ENCODE measurements around the gene SVEP1.
A peak's percentile ranks its signal among the peaks of the same experiment; 100 is the strongest.
"Not testable (repeated sequence)": the region's sequence is repeated elsewhere in the genome, so short reads cannot be mapped to it uniquely, and the experiment has no call there.

The SVEP1 gene

GRCh38 chr9:110578575-110579033 lies 937 bp downstream of the SVEP1 start:
- DNase-seq = no peak

- DNase-seq = no peak
Measured at GRCh38 chr9:110575945-110576344, 3.6 kb downstream of the SVEP1 start.

DNA sequence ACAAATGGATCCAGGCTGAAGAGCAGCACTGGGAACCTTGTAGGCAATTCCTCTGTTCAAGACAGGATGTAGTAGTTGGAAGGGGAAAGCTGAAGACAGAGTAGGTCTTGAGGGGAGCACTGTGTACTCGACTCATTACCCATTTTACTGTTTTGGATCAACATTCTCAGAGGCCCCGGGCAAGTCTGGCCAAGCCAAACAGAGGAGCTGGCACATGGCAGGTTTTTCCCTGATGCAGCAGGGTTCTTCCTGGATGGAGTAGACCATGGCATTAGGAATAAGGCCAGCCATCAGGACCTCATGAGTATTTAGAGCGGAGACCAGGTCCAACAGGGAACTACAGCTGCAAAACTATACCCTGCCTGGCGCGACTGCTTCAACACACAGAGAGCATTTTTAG lies 4.4 kb downstream of the SVEP1 start:
- DNase-seq = no peak

DNA sequence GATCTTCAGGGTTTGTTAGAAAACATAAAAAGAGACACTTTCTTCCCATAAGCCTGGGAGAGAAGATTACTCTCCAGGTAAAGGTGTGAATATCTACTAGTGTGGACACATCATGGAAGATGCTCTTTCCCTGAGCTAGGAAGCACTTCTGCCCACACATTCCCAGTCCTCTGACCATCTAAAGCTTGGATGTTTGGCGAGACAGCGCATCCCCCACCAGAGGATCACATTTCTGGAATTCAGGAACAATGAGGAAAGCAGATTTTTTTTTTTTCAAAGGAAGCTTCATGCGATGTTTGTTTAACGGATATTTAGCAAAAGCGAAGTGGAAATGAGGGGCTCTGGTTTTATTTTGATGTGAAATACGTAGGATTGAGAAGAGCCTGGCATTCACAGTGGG lies 6.2 kb downstream of the SVEP1 start:
- no peak for DNase-seq

DNA sequence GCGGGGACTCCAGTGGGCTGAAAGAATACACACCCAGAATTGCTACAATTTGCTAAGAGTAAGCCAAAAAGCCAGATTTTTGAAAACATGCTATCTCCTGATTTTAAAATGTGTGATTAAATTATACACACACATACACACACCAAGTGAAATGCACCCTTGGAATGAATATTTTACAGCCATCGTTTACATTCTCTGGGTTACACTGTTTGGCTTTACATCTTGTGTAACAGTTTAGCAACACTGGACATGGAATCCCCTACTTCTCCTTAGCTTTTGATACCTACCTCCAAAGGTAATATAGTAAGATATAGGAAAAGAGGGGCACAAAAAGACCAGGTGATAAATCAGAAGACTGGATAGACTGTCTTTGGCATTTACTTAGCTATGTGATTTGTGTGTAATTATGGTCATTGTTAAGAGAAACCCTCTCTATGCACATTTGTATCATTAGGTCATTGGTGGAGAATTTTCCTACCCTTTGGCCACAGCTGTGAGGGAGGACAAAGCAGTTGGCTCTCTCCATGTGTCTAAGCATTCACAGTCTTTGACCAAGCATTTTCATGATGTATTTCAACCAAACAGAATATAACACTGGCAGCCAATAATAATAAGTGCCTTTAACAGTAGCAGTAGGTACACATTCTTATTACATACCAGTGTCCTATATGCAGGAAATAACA lies 7.6 kb downstream of the SVEP1 start:
- DNase-seq = no peak

GRCh38 chr9:110566156-110566555 lies 13.4 kb downstream of the SVEP1 start:
- no peak for DNase-seq

DNA sequence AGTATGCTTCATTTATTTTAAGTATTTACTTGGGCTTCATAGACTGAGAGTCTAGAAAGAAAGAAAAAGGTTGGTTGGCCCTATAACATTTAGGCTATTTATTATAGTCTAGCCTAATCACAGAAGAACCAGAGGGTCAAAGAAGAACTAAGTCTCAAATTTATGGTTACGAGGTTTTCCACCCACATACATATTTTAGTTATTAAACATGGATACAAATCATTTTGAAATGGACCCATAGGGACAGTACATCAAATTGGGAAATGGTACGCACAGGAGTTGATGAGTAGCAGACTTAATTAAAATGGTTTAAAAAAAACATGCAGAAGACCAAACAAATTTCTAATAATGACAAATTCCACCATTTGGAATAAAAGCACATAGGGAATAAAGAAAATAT lies 17.7 kb downstream of the SVEP1 start:
- no peak for DNase-seq

- no peak for DNase-seq
Measured at GRCh38 chr9:110559869-110560268, 19.7 kb downstream of the SVEP1 start.

- DNase-seq = no peak
Measured at GRCh38 chr9:110555551-110556331, 23.8 kb downstream of the SVEP1 start.

DNA sequence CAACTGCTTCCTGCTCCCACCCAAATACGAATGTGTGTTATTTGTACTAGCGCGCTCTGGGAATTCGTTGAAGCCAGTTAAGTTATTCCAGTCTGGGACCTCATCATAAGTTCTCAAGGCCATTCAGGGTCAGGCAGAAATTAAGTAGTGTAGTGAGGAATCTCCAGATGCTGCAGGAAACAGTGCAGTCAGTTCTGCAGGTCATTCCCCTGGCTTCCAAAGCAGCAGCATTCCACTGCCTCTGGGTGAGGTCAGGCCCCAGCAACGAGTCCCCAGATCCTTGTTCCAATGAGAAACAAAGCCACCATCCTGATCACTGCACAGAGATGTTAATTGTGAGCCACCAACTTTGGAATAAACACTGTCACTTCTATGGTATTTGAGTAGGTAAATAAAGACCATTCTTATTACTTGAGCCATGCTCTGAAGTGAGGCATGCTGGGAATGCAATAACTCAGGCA lies 33.1 kb downstream of the SVEP1 start:
- no peak for DNase-seq

- no peak for DNase-seq
Measured at GRCh38 chr9:110545705-110546104, 33.8 kb downstream of the SVEP1 start.

- DNase-seq = no peak
Measured at GRCh38 chr9:110543631-110544051, 35.9 kb downstream of the SVEP1 start.

DNA sequence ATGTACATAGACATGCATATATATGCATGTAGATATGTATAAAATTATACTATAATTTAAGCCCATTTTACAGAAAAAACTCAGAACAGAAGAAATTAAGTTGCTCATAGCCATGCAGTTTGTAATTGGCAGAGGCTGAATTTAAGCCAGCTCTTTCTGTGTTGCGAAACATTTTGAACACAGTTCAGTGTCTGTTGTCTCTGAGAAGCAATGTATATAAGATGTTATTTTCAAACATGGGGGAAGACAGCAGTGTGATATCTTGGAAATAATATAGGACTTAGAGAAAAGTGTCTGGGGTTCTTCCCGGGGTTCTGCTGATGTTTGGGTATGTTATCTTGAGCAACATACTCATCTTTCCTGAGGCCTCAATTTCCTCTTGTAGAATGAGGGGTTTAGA lies 37.6 kb downstream of the SVEP1 start:
- DNase-seq = no peak

GRCh38 chr9:110538647-110539041 lies 40.9 kb downstream of the SVEP1 start:
- no peak for DNase-seq

GRCh38 chr9:110537841-110538646 lies 41.5 kb downstream of the SVEP1 start:
- no peak for DNase-seq

DNA sequence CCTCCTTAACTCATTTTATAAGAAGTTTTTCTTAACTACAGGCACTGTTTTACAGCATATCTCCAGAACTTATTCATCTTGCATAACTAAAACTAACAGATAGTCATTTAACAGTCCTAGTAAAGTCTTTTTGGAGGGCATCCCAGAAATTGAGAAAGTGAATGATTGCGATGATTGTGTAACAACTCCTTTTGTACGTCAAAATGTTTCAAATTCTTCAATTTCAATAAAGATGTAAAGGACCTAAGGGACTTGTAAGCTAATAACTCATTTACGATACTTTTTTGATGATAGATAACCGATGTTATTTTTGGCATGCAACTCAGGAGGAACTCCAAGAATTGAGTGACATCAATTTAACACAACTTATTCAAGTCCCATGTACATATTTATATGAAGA lies 42.7 kb downstream of the SVEP1 start:
- DNase-seq = no peak

DNA sequence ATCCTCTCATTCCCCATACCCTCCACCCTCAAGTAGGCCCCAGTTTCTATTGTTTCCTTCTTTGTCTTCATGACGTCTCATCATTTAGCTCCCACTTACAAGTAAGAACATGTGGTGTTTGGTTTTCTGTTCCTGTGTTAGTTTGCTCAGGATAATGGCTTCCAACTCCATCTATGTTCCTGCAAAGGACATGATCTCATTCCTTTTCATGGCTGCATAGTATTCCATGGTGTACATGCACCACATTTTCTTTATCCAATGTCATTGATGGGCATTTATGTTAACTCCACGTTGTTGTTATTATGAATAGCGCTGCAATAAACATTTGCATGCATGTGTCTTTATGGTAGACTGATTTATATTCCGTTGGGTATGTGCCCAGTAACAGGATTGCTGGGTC lies 45.4 kb downstream of the SVEP1 start:
- not testable (repeated sequence) for DNase-seq

DNA sequence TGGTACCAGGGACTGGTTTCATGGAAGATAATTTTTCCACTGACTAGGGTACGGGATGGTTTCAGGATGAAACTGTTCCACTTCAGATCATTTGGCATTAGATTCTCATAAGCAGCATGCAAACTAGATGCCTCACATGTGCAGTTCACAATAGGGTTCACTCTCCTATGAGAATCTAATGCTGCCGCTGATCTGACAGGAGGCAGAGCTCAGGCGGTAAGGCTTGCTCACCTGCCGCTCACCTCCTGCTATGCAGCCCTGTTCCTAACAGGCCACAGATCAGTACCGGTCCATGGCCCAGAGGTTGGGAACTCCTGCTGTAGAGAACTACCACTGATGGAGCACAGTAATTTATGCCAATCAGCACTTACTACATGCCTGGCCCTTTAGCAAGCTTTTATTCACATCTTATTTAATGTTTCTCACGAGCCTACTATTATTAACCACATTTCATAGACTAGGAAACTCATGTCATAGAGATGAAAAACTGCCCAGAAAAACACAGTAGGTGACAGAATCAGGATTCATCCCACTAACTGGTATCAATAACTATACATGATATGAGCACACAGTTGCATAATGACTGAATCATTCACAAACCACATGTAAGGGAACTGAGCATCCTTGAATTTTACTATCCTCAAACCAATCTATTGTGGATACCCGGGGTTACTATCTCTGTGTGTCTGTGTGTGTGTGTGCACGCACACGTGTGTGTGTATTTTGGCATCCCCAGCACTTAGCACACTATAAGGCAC lies 46.5 kb downstream of the SVEP1 start:
- no peak for DNase-seq

- no peak for DNase-seq
Measured at GRCh38 chr9:110531776-110532175, 47.8 kb downstream of the SVEP1 start.

- peak in 3 of 4 experiments; percentile 2 to 10 (median 4) for DNase-seq
Measured at GRCh38 chr9:110531241-110531640, 48.3 kb downstream of the SVEP1 start.

DNA sequence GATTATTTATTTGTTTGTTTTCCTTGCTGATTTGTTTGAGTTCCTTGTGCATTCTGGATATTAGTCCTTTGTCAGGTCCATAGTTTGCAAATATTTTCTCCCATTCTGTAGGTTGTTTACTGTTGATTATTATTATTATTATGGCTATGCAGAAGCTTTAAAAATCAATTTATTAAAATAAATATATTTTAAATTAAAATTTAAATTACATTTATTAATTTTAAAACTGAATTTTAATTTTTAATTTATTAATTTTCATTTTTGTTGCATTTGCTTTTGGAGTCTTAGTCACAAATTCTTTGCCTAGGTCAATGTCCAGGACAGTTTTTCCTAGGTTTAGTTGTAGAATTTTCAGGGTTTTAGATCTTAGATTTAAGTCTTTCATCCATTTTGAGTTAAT lies 50.9 kb downstream of the SVEP1 start:
- no peak for DNase-seq

- DNase-seq = no peak
Measured at GRCh38 chr9:110526426-110526825, 53.1 kb downstream of the SVEP1 start.

Measured in suppressor macrophage (primary cell).